HG02943 (cell line): ENCODE measurements around the gene SAMD4A.

ENCODE experiments used
- ATAC-seq: cut with Tn5 transposase; IDR thresholded peaks from one replicate; pipeline ENCODE4 v1.9.1; 2021; ENCODE audit warnings: mild to moderate bottlenecking, low read depth, moderate library complexity; ENCODE audit not compliant: unreplicated experiment

The SAMD4A gene

GRCh38 chr14:54629635-54630360 lies 62.9 kb downstream of the SAMD4A start:
- ATAC-seq = no peak

GRCh38 chr14:54631016-54631415 lies 64.1 kb downstream of the SAMD4A start:
- no peak for ATAC-seq

GRCh38 chr14:54632452-54632851 lies 65.5 kb downstream of the SAMD4A start:
- ATAC-seq = no peak

- ATAC-seq = no peak
Observed at GRCh38 chr14:54633076-54633475, 66.1 kb downstream of the SAMD4A start.

- no peak for ATAC-seq
Observed at GRCh38 chr14:54637270-54638134, 70.6 kb downstream of the SAMD4A start.

GRCh38 chr14:54638135-54638446 lies 71.2 kb downstream of the SAMD4A start:
- ATAC-seq = no peak

- no peak for ATAC-seq
Observed at GRCh38 chr14:54639611-54640010, 72.7 kb downstream of the SAMD4A start.

- no peak for ATAC-seq
Observed at GRCh38 chr14:54640506-54640905, 73.6 kb downstream of the SAMD4A start.

- ATAC-seq = no peak
Observed at GRCh38 chr14:54642121-54642520, 75.2 kb downstream of the SAMD4A start.

GRCh38 chr14:54642801-54643695 lies 76.1 kb downstream of the SAMD4A start:
- no peak for ATAC-seq

- no peak for ATAC-seq
Observed at GRCh38 chr14:54643696-54644176, 76.8 kb downstream of the SAMD4A start.

- no peak for ATAC-seq
Observed at GRCh38 chr14:54645639-54646038, 78.7 kb downstream of the SAMD4A start.

- ATAC-seq = no peak
Observed at GRCh38 chr14:54646626-54647025, 79.7 kb downstream of the SAMD4A start.

GRCh38 chr14:54647378-54647777 lies 80.5 kb downstream of the SAMD4A start:
- no peak for ATAC-seq

- ATAC-seq = no peak
Observed at GRCh38 chr14:54649056-54649455, 82.1 kb downstream of the SAMD4A start.

- no peak for ATAC-seq
Observed at GRCh38 chr14:54650331-54650958, 83.5 kb downstream of the SAMD4A start.

- ATAC-seq = no peak
Observed at GRCh38 chr14:54650959-54651351, 84.0 kb downstream of the SAMD4A start.

GRCh38 chr14:54651649-54652048 lies 84.7 kb downstream of the SAMD4A start:
- ATAC-seq = no peak

GRCh38 chr14:54652188-54652587 lies 85.3 kb downstream of the SAMD4A start:
- no peak for ATAC-seq

- ATAC-seq = no peak
Observed at GRCh38 chr14:54652605-54653052, 85.7 kb downstream of the SAMD4A start.
